ENCODE results near the gene FIG4.

The FIG4 gene

GRCh38 chr6:109690737-109691621, at the start of gene FIG4, which contains the start of gene AK9:
Gene FIG4 (plus strand): TSS chr6:109691296. CDS start chr6:109691436, 140 bp downstream.
Gene AK9 (minus strand): TSS chr6:109691202. CDS start chr6:109675745, 15,457 bp downstream.
- Histone ChIP-seq H3K4me3 (ENCODE audit: low read length, poor library complexity, severe bottlenecking) (peak within 1 kb of the TSS; percentile 85), H3K9me3 (ENCODE audit: insufficient read depth, low read depth, low read length) (no peaks in the 10 kb centered on the region), H3K27me3 (ENCODE audit: insufficient read depth, low read length, poor library complexity, severe bottlenecking) (no peaks in the 10 kb centered on the region), H3K9me2 (replicated peaks; ENCODE audit: low read depth, low read length) (no peaks in the 10 kb centered on the region), H3K36me3 (ENCODE audit: insufficient read depth, low read length) (no peaks in the 10 kb centered on the region), H4K20me1 (ENCODE audit: insufficient read depth, low read length, poor library complexity, severe bottlenecking) (peaks cover 6% of the 10 kb centered on the region), H2AFZ (ENCODE audit: low read length) (peak within 1 kb of the TSS; percentile 96), H3K4me1 (ENCODE audit: insufficient read depth, low read length, poor library complexity, severe bottlenecking) (peaks cover 44% of the 10 kb centered on the region), H3K9ac (ENCODE audit: low read depth, low read length, poor library complexity, severe bottlenecking) (peak within 1 kb of the TSS; percentile 81), H3K79me2 (ENCODE audit: insufficient read depth, low read length) (peaks cover 20% of the 10 kb centered on the region), H3F3A (ENCODE audit: low read depth) (no peaks in the 10 kb centered on the region), H3K4me2 (ENCODE audit: low read depth, low read length, poor library complexity, severe bottlenecking) (peak within 1 kb of the TSS; percentile 90)
- TF ChIP-seq CTCF (conservative IDR thresholded peaks at IDR 0.05; ENCODE audit: low read length), result peak; percentile 46
- no peak for TF ChIP-seq EZH2phosphoT487 (IDR thresholded peaks at IDR 0.05; ENCODE audit: borderline replicate concordance)

- Histone ChIP-seq H3K36me3 (ENCODE audit: insufficient read depth, low read length) (no peaks in the 10 kb centered on the region), H3K4me3 (ENCODE audit: low read length, poor library complexity, severe bottlenecking) (no peak overlapping the region), H3K9me3 (ENCODE audit: insufficient read depth, low read depth, low read length) (peaks cover 2% of the 10 kb centered on the region; the same call in 1 of the 2 replicates), H3K9me2 (replicated peaks; ENCODE audit: low read depth, low read length) (no peaks in the 10 kb centered on the region), H2AFZ (ENCODE audit: low read length) (no peak overlapping the region), H3K79me2 (ENCODE audit: insufficient read depth, low read length) (no peaks in the 10 kb centered on the region), H3F3A (ENCODE audit: low read depth) (no peaks in the 10 kb centered on the region), H3K9ac (ENCODE audit: low read depth, low read length, poor library complexity, severe bottlenecking) (no peak overlapping the region), H3K27me3 (ENCODE audit: insufficient read depth, low read length, poor library complexity, severe bottlenecking) (no peaks in the 10 kb centered on the region), H3K4me1 (ENCODE audit: insufficient read depth, low read length, poor library complexity, severe bottlenecking) (no peaks in the 10 kb centered on the region), H3K4me2 (ENCODE audit: low read depth, low read length, poor library complexity, severe bottlenecking) (no peak overlapping the region), H4K20me1 (ENCODE audit: insufficient read depth, low read length, poor library complexity, severe bottlenecking) (no peaks in the 10 kb centered on the region)
- TF ChIP-seq CTCF (conservative IDR thresholded peaks at IDR 0.05; ENCODE audit: low read length), result no peak
- no peak for TF ChIP-seq EZH2phosphoT487 (IDR thresholded peaks at IDR 0.05; ENCODE audit: borderline replicate concordance)
Measured at GRCh38 chr6:109644131-109644530, 47.0 kb upstream of the FIG4 start.

GRCh38 chr6:109653264-109653663, 37.8 kb upstream of the FIG4 start:
- Histone ChIP-seq H3K4me3 (ENCODE audit: low read length, poor library complexity, severe bottlenecking) (no peak overlapping the region), H3K4me2 (ENCODE audit: low read depth, low read length, poor library complexity, severe bottlenecking) (no peak overlapping the region), H3F3A (ENCODE audit: low read depth) (no peaks in the 10 kb centered on the region), H3K36me3 (ENCODE audit: insufficient read depth, low read length) (no peaks in the 10 kb centered on the region), H3K9ac (ENCODE audit: low read depth, low read length, poor library complexity, severe bottlenecking) (no peak overlapping the region), H3K79me2 (ENCODE audit: insufficient read depth, low read length) (no peaks in the 10 kb centered on the region), H3K27me3 (ENCODE audit: insufficient read depth, low read length, poor library complexity, severe bottlenecking) (no peaks in the 10 kb centered on the region), H3K4me1 (ENCODE audit: insufficient read depth, low read length, poor library complexity, severe bottlenecking) (no peaks in the 10 kb centered on the region), H4K20me1 (ENCODE audit: insufficient read depth, low read length, poor library complexity, severe bottlenecking) (no peaks in the 10 kb centered on the region), H3K9me3 (ENCODE audit: insufficient read depth, low read depth, low read length) (no peaks in the 10 kb centered on the region), H2AFZ (ENCODE audit: low read length) (no peak overlapping the region), H3K9me2 (replicated peaks; ENCODE audit: low read depth, low read length) (no peaks in the 10 kb centered on the region)
- TF ChIP-seq CTCF (conservative IDR thresholded peaks at IDR 0.05; ENCODE audit: low read length) (no peak), EZH2phosphoT487 (IDR thresholded peaks at IDR 0.05; ENCODE audit: borderline replicate concordance) (no peak)
